Measurements from ENCODE around the gene FAR2. TPM values are rescaled to one million over a fixed set of nuclear protein-coding genes. Genes with fewer than 3 reads are reported as not detected.

Gene FAR2
- total and polyA plus RNA-seq, 4 donors = 0.81 to 7.6 (median 3.1) TPM

GRCh38 chr12:29291226-29291625 is 142.1 kb downstream of the FAR2 start:
- DNase-seq (ENCODE audit: low spot score) = no peak
- Histone ChIP-seq H3K9ac (ENCODE audit: low read depth in 1 of 2, low read length in 2 of 2) (no peak overlapping the region), H3K27me3 (ENCODE audit: control insufficient read depth in 4 of 4, insufficient read depth in 4 of 4, low read length in 3 of 4) (no peaks in the 10 kb centered on the region), H3K9me3 (ENCODE audit: control insufficient read depth in 4 of 4, low read length in 3 of 4) (no peaks in the 10 kb centered on the region), H3K27ac (ENCODE audit: low read depth in 1 of 2, low read length in 2 of 2) (no peak overlapping the region), H3K4me1 (ENCODE audit: control insufficient read depth in 4 of 4, insufficient read depth in 4 of 4, low read length in 3 of 4) (no peaks in the 10 kb centered on the region), H3K36me3 (ENCODE audit: control insufficient read depth in 4 of 4, insufficient read depth in 3 of 4, low read depth in 1 of 4, low read length in 3 of 4) (no peaks in the 10 kb centered on the region), H3K4me3 (ENCODE audit: low read depth in 1 of 3, low read length in 3 of 3) (no peak overlapping the region)
- WGBS = 96% methylated on average over 3 of the region's 3 CpGs
- TF ChIP-seq REST (IDR thresholded peaks at IDR 0.05) (no peak), HNF4A (conservative IDR thresholded peaks at IDR 0.05) (no peak), JUND (IDR thresholded peaks at IDR 0.05) (no peak), RXRA (IDR thresholded peaks at IDR 0.05) (no peak), SP1 (IDR thresholded peaks at IDR 0.05) (no peak), CTCF (IDR thresholded peaks at IDR 0.05; ENCODE audit: low read depth, low read length, missing input control) (no peak), EGR1 (IDR thresholded peaks at IDR 0.05; ENCODE audit: low read depth in 2 of 2) (no peak), ZBTB33 (IDR thresholded peaks at IDR 0.05) (no peak), YY1 (IDR thresholded peaks at IDR 0.05) (no peak), RAD21 (IDR thresholded peaks at IDR 0.05) (no peak), GABPA (IDR thresholded peaks at IDR 0.05 in 1 of 2, conservative IDR thresholded peaks at IDR 0.05 in 1 of 2) (no peak), ATF3 (IDR thresholded peaks at IDR 0.05) (no peak), FOXA2 (IDR thresholded peaks at IDR 0.05) (no peak), MAX (IDR thresholded peaks at IDR 0.05) (no peak), NR2F2 (IDR thresholded peaks at IDR 0.05) (no peak), TAF1 (conservative IDR thresholded peaks at IDR 0.05) (no peak), HNF4G (IDR thresholded peaks at IDR 0.05) (no peak)

- no peak for TF ChIP-seq RAD21 (IDR thresholded peaks at IDR 0.05)
- no peak for TF ChIP-seq TAF1 (conservative IDR thresholded peaks at IDR 0.05)
- no peak for TF ChIP-seq HNF4G (IDR thresholded peaks at IDR 0.05)
- TF ChIP-seq YY1 (IDR thresholded peaks at IDR 0.05) = no peak
- TF ChIP-seq SP1 (IDR thresholded peaks at IDR 0.05) = no peak
- TF ChIP-seq EGR1 (IDR thresholded peaks at IDR 0.05; ENCODE audit: low read depth in 2 of 2) = no peak
- no peak overlapping the region for H3K4me3 ChIP-seq (ENCODE audit: low read depth in 1 of 3, low read length in 3 of 3)
- 84% methylated on average over 2 of the region's 2 CpGs for WGBS
Observed at GRCh38 chr12:29299633-29300032, 150.6 kb downstream of the FAR2 start.

More at GRCh38 chr12:29299633-29300032, 150.6 kb downstream of the FAR2 start:
- Histone ChIP-seq H3K4me1 (ENCODE audit: control insufficient read depth in 4 of 4, insufficient read depth in 4 of 4, low read length in 3 of 4) (no peaks in the 10 kb centered on the region), H3K27me3 (ENCODE audit: control insufficient read depth in 4 of 4, insufficient read depth in 4 of 4, low read length in 3 of 4) (no peaks in the 10 kb centered on the region), H3K9ac (ENCODE audit: low read depth in 1 of 2, low read length in 2 of 2) (no peak overlapping the region), H3K36me3 (ENCODE audit: control insufficient read depth in 4 of 4, insufficient read depth in 3 of 4, low read depth in 1 of 4, low read length in 3 of 4) (no peaks in the 10 kb centered on the region), H3K9me3 (ENCODE audit: control insufficient read depth in 4 of 4, low read length in 3 of 4) (no peaks in the 10 kb centered on the region), H3K27ac (ENCODE audit: low read depth in 1 of 2, low read length in 2 of 2) (no peak overlapping the region)
- no peak for DNase-seq (ENCODE audit: low spot score)
